ENCODE data around the gene FMNL2.

DNA sequence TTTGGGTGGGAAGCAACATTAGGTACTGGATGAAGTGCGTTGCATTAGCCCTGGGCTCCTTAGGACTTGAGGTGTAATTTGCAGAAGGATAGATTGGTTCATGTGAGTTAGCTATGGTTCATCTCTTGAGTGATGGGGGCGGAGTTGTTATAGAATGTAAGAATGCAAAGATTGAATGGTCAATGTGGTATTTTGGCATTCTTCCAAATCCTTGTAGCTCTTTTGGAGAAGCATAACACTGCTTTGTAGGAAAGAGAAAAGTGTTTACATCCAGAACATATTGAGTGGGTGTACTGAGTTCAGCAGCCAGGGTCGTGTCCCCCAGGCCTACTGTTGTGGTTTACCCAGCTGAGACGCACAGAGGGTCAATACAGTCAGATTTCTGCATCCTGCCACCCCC, 173.5 kb downstream of the FMNL2 start:
- no peak for TF ChIP-seq POLR2A (IDR thresholded peaks at IDR 0.05)
- TF ChIP-seq, protein P1, sequence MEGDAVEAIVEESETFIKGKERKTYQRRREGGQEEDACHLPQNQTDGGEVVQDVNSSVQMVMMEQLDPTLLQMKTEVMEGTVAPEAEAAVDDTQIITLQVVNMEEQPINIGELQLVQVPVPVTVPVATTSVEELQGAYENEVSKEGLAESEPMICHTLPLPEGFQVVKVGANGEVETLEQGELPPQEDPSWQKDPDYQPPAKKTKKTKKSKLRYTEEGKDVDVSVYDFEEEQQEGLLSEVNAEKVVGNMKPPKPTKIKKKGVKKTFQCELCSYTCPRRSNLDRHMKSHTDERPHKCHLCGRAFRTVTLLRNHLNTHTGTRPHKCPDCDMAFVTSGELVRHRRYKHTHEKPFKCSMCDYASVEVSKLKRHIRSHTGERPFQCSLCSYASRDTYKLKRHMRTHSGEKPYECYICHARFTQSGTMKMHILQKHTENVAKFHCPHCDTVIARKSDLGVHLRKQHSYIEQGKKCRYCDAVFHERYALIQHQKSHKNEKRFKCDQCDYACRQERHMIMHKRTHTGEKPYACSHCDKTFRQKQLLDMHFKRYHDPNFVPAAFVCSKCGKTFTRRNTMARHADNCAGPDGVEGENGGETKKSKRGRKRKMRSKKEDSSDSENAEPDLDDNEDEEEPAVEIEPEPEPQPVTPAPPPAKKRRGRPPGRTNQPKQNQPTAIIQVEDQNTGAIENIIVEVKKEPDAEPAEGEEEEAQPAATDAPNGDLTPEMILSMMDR (IDR thresholded peaks at IDR 0.05), result no peak

Measured in thyroid gland (tissue), 4 donors.